Rectal smooth muscle tissue (tissue), 1 donor: ENCODE measurements around the gene OR6C2.
"Not testable (repeated sequence)": the region's sequence is repeated elsewhere in the genome, so short reads cannot be mapped to it uniquely, and the experiment has no call there.

Experiments used
- H3K27ac ChIP-seq: one replicate; pipeline ENCODE4 v1.7.0; 2013; ENCODE audit warnings: low read depth, low read length, inconsistent platforms
- H3K27me3 ChIP-seq: one replicate; pipeline ENCODE4 v1.7.0; 2013; ENCODE audit warnings: low read length; ENCODE audit not compliant: control insufficient read depth, insufficient read depth
- H3K36me3 ChIP-seq: one replicate; pipeline ENCODE4 v1.7.0; 2013; ENCODE audit warnings: low read length; ENCODE audit not compliant: control insufficient read depth, insufficient read depth
- H3K4me1 ChIP-seq: one replicate; pipeline ENCODE4 v1.7.0; 2013; ENCODE audit warnings: low read length; ENCODE audit not compliant: control insufficient read depth, insufficient read depth
- H3K4me3 ChIP-seq: one replicate; pipeline ENCODE4 v1.7.0; 2013; ENCODE audit warnings: low read length
- H3K9ac ChIP-seq: one replicate; pipeline ENCODE4 v1.7.0; 2013; ENCODE audit warnings: low read length

Gene OR6C2

GRCh38 chr12:55443776-55444175 lies at the start of gene OR6C2:
Gene OR6C2, plus strand, starts transcription at chr12:55444076. Its CDS starts 8,138 bp downstream, at chr12:55452214.
- no peaks in the 10 kb centered on the region for H3K36me3 ChIP-seq
- no peaks in the 10 kb centered on the region for H3K4me1 ChIP-seq
- no peaks in the 10 kb centered on the region for H3K27me3 ChIP-seq
- no peak within 1 kb of the TSS for H3K9ac ChIP-seq
- no peak within 1 kb of the TSS for H3K4me3 ChIP-seq
- no peak within 1 kb of the TSS for H3K27ac ChIP-seq

DNA sequence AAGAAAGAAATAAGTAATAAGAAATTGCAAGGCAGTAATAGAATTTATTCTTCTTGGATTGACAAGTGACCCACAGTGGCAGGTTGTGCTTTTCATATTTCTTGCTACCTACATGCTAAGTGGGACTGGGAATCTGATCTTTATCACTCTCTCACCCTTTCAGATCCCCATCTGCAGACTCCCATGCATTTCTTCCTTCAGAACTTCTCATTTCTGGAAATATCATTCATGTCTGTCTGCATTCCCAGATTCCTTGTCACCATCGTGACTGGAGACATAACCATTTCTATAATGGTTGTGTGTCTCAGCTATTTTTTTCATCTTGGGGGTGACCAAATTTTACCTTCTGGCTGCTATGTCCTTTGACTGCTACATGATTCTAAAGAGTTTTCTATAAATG lies 47.5 kb upstream of the OR6C2 start:
- H3K4me1 ChIP-seq, result no peaks in the 10 kb centered on the region
- no peak overlapping the region for H3K9ac ChIP-seq
- H3K36me3 ChIP-seq, result no peaks in the 10 kb centered on the region
- H3K27ac ChIP-seq, result no peak overlapping the region
- no peak overlapping the region for H3K4me3 ChIP-seq
- no peaks in the 10 kb centered on the region for H3K27me3 ChIP-seq

DNA sequence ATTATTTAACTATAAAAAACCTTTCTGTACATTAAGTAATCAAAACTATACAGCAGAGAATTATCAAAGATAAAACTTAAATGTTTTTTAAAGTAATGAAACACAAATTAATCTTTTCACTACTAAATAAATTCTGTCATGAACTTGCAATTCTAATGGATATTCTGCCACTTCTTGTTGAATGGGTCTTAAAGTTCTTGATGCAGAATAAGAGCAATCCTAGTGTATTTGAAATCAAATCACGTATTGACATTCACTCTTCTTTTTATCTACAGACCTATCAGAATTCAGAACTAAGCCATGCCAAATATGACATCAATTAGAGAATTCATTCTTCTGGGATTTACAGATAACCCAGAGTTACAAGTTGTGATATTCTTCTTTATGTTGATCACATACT lies 43.6 kb upstream of the OR6C2 start, which contains the start of gene OR6C65:
Gene OR6C65, plus strand, starts transcription at position 301 of the 400 bp plus-strand sequence. Its CDS starts 0 bp downstream, at position 301.
- Histone ChIP-seq H3K9ac (no peak within 1 kb of the TSS), H3K27ac (no peak within 1 kb of the TSS), H3K4me1 (no peaks in the 10 kb centered on the region), H3K27me3 (no peaks in the 10 kb centered on the region), H3K4me3 (no peak within 1 kb of the TSS), H3K36me3 (no peaks in the 10 kb centered on the region)

- Histone ChIP-seq H3K4me3 (no peak overlapping the region), H3K27ac (no peak overlapping the region), H3K36me3 (no peaks in the 10 kb centered on the region), H3K4me1 (no peaks in the 10 kb centered on the region), H3K9ac (no peak overlapping the region), H3K27me3 (no peaks in the 10 kb centered on the region)
These were observed 36.0 kb upstream of the OR6C2 start for GRCh38 chr12:55407866-55408265.

GRCh38 chr12:55409133-55409532 lies 34.7 kb upstream of the OR6C2 start:
- not testable (repeated sequence) for H3K4me1 ChIP-seq, H3K4me3 ChIP-seq, H3K27ac ChIP-seq, H3K36me3 ChIP-seq, H3K9ac ChIP-seq, H3K27me3 ChIP-seq

- not testable (repeated sequence) for H3K27ac ChIP-seq, H3K4me3 ChIP-seq, H3K36me3 ChIP-seq, H3K27me3 ChIP-seq, H3K4me1 ChIP-seq, H3K9ac ChIP-seq
These were observed 31.7 kb upstream of the OR6C2 start for GRCh38 chr12:55412138-55412537.

DNA sequence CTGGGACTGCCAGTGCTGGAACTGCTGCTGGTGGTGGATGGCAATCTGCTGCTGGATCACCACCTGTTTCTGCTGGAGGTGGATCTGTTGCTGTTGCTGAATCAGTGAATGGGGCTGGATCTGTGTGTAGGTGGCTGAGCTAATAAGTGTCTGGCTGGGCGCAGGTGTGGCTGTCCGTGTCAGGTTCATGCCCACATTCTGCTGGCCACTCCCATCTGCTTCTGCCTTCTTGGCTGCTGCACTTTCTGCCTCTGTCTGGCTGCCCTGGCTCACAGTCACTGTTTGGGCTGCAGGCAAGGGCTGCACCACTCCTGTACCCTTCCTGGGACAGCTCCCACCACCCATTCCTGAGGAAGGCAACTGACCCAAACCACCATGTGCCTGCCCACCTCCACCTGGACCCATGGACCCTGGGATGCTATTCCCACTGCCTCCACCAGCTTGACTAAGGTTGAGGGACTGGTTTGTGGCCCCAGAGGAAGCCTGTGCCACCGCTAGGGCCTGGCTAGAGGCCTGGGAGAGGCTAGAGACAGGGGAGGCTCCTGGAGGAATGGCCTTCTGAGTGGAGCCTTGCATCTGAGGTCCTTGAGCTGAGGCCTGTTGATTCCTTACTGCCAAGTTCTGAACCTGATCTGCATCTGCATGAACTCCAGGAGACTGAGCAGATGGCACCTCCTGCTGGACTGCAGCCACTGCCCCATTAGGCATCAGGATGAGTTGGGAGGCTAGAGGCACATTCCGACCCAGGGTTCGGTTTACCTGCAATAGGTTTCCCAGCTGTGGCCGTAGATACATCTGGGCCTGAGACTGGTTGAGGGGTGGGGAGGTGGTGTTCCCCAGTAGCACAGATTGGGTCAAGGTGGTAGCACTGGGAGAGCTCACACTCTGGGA lies 30.1 kb upstream of the OR6C2 start:
- H3K27me3 ChIP-seq, H3K4me3 ChIP-seq, H3K36me3 ChIP-seq, H3K9ac ChIP-seq, H3K27ac ChIP-seq, H3K4me1 ChIP-seq: not testable (repeated sequence)

- H3K27ac ChIP-seq, H3K27me3 ChIP-seq, H3K4me1 ChIP-seq, H3K36me3 ChIP-seq, H3K9ac ChIP-seq, H3K4me3 ChIP-seq: not testable (repeated sequence)
These were observed 29.5 kb upstream of the OR6C2 start for GRCh38 chr12:55414396-55414823.

- not testable (repeated sequence) for H3K27me3 ChIP-seq, H3K4me3 ChIP-seq, H3K36me3 ChIP-seq, H3K27ac ChIP-seq, H3K9ac ChIP-seq, H3K4me1 ChIP-seq
These were observed 29.0 kb upstream of the OR6C2 start for GRCh38 chr12:55414889-55415288.

GRCh38 chr12:55416961-55417360 lies 26.9 kb upstream of the OR6C2 start:
- no peaks in the 10 kb centered on the region for H3K4me1 ChIP-seq
- H3K27me3 ChIP-seq, result no peaks in the 10 kb centered on the region
- H3K27ac ChIP-seq, result no peak overlapping the region
- no peak overlapping the region for H3K9ac ChIP-seq
- H3K4me3 ChIP-seq, result no peak overlapping the region
- H3K36me3 ChIP-seq, result no peaks in the 10 kb centered on the region

GRCh38 chr12:55420307-55420962 lies 23.4 kb upstream of the OR6C2 start:
- no peak overlapping the region for H3K9ac ChIP-seq
- no peak overlapping the region for H3K4me3 ChIP-seq
- H3K4me1 ChIP-seq, result no peaks in the 10 kb centered on the region
- no peaks in the 10 kb centered on the region for H3K36me3 ChIP-seq
- H3K27me3 ChIP-seq, result no peaks in the 10 kb centered on the region
- no peak overlapping the region for H3K27ac ChIP-seq

- Histone ChIP-seq H3K27ac (no peak within 1 kb of the TSS), H3K4me3 (no peak within 1 kb of the TSS), H3K4me1 (no peaks in the 10 kb centered on the region), H3K36me3 (no peaks in the 10 kb centered on the region), H3K9ac (no peak within 1 kb of the TSS), H3K27me3 (no peaks in the 10 kb centered on the region)
These were observed 17.9 kb upstream of the OR6C2 start, which contains the start of gene OR6C76 for GRCh38 chr12:55425954-55426353. Gene OR6C76, plus strand, starts transcription at chr12:55426254. Its CDS starts 0 bp downstream, at chr12:55426254.
